GM12873 (cell line): ENCODE measurements around the gene NXNL2.

Source experiments
- CTCF ChIP-seq: IDR thresholded peaks from 2 replicates; pipeline ENCODE4 v1.5.1; 2012; ENCODE audit warnings: low read depth, mild to moderate bottlenecking, moderate library complexity, low read length, control low read depth; ENCODE audit not compliant: insufficient read depth; ENCODE audit errors: missing control alignments

The NXNL2 gene

DNA sequence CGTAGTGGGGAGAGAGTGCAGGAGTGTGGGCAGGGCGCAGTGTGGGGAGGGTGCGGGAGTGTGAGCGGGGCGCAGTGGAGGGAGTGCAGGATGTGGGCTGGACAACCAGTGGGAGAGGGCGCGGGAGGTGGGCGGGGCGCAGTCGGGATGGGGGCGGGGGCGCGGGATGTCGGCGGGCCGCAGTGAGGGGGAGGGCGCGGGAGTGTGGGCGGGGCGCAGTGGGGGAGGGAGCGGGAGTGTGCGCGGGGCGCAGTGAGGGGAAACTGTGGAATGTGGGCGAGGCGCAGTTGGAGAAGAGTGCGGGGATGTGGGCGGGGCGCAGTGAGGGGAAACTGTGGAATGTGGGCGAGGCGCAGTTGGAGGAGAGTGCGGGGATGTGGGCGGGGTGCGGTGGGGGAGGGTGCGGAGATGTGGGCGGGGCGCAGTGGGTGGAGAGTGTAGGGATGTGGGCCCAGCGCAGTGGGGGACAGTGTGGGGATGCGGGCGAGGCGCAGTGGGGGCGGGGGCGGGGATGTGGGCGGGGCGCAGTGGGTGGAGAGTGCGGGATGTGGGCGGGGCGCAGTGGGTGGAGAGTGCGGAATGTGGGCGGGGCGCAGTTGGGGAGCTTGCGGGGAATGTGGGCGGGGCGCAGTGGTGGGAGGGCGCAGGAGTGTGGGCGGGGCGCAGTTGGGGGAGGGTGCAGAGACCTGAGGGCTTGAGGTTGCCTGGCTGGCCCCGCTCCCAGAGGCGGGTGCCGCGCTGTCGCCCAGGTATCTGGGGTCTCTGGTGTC, at the start of gene NXNL2:
Gene NXNL2 (plus strand): TSS at position 723 of the 770 bp plus-strand sequence. CDS start 257 bp downstream, outside the sequence.
- no peak for TF ChIP-seq CTCF

DNA sequence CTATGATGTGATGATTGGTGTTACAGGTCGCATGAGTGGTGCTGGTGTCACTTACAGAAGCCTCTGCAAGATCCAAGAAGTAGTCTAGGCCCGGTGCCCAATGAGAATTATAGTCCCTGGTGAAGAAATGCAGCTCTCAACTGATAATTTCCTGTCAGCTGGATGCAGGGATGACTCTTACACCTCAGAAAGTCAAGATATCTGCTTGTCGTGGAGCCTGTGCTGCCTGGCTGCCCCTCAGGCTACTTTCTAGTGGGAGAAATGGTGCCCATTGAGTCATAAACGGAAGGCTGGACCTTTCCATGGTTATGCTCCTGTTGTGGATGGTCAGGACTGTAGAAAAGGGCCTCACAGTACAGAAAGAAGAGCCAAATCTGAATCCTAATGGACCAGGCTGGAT, 46.8 kb upstream of the NXNL2 start:
- TF ChIP-seq CTCF: no peak

DNA sequence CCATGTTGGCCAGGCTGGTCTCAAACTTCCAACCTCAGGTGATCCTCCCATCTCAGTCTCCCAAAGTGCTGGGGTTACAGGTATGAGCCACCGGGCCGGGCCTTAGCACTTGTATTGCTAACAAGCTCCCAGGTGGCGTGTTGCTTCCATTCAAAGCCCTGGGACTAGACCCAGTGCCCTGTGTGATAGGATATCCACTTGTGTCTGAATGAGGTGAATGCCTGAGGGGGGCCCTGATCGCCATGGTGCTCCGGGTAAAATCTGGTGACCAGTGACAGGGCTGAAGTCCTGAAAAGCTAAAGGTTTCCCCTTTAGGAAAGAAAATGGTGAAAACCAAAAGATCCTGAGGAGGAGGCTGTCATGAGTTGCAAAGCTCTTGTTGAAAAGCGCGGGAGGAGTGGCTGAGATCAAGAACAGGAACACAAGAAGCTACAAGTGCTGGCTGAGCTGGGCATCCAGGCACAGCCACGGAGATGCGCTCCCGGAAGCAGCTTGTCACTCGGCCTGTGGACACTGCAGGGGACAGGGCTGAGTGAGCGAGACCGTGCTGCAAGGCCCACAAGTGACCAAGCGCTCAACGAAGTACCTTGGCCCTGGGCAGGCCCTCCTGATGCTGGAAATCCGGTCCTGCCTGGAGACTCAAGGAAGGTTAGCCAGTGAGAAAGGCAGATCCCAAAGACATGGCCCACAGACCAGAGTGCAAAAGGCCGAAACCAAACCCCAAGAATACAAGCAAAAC, 39.8 kb upstream of the NXNL2 start:
- no peak for TF ChIP-seq CTCF

DNA sequence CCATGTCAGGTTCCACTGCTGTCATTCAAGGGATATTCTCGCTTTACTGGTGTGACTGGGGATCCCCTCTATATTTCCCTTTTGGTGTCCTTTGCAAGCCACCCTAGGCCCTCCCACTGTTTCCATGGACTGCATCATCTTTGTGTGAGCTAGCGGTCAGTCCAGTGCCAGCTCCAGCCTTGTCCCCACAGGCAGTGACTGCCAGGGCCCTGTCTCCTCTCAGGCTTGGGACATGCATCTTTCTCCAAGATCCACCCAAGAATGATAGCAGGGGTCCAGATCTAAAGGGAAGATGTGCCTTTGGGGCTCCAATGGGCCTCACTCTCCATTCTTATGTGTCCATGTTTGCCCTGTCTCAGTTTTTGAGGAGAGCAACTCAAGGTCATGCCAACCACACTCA, 37.8 kb upstream of the NXNL2 start:
- TF ChIP-seq CTCF: no peak

DNA sequence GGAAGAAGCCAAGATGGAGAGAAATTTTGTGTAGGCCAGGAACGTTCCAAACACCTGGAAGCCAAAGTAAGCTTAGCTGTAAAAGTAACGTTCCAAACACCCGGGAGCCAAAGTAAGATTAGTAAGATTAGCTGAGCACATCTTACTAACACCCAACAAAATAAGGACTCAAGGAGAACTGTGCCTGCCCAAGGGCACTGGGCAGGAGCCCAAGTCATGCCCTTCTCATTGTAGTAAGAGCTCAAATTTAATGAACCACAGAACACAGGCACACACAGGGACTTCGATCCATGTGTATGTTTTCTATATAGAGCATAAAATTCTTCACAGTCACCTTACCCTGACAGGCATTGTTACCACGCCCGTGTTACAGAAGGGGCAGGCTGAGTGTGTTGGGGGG, 36.1 kb upstream of the NXNL2 start:
- no peak for TF ChIP-seq CTCF

DNA sequence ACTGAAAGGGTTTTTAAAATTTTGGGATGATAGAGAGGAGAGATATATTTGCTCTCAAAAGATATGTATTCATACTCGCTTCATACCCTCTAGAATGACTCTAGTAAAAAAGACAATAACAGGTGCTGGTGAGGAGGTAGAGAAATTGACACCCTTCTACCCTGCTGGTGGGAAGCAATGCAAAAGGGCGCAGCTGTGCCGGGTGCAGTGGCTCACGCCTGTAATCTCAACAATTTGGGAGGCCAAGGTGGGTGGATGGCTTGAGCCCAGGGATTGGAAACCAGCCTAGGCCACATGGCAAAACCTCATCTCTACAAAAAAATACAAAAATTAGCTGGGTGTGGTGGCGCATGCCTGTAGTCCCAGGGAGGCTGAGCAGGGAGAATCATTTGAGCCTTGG, 33.9 kb upstream of the NXNL2 start:
- TF ChIP-seq CTCF: no peak

DNA sequence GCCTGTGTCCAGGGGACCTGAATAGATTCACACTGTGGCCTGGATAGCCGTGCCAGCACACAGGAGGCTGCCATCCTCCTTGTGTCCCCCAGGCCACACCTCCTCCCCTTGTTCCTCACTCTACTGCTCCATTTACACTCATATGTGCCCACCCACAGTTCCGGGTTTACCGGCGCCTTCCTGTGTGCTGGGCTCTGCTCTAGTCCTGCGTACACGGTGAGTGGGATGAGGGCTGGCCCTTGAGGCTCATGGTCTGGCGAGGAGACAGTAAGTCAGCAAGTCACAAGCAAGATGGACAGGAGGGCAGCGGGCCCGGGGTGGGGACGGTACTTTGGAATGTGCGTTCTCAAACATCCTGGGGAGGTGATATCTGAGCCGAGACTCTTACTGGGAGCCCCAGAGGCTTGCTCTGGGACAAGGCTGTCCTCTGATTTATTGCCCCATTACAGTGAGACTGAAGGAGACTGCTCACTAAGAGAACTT, 32.4 kb upstream of the NXNL2 start:
- TF ChIP-seq CTCF: no peak
